Measurements from ENCODE around the gene HOMER2.
"Not testable (repeated sequence)": the region's sequence is repeated elsewhere in the genome, so short reads cannot be mapped to it uniquely, and the experiment has no call there.

HOMER2 gene

GRCh38 chr15:82923744-82924143 is 28.8 kb downstream of the HOMER2 start:
- DNase-seq, result no peak

DNA sequence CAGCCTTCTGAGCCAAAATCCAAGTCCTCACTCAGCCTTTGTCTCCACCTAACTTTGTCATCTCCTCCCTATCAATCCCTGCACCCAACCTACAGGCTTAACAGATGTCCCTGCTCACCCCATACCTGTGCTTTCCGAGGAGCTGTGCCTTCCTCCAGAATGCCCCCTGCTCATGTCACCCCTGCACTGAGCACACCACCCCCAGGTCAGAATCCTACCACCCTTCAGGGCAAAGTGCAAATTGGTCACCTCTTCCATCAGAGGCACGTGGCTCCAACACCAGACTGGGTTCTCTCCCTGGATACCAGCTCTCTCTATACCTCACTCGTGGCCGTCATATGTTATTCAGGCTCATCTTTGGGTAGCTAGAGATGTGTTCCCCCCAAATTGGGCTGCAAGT is 29.8 kb downstream of the HOMER2 start:
- DNase-seq, result no peak

DNA sequence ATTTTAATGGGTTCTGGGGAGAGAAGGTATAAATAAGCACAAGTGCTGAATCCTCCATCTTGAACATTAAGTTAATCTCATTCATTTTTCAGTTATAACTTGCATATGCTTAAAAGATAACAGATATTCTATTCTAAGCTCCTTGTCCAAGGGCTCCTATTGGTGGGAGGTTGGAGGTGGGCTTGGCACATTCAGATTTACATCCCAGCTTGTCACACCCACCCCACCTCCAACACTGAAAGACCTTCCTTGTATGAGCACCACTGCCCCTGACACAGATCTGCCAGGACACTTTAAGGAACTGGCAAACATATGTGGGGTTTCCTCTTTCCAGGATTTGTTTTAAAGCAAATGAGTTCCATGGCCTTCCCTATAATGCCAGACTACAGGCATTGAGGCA is 30.6 kb downstream of the HOMER2 start:
- DNase-seq, result no peak

DNA sequence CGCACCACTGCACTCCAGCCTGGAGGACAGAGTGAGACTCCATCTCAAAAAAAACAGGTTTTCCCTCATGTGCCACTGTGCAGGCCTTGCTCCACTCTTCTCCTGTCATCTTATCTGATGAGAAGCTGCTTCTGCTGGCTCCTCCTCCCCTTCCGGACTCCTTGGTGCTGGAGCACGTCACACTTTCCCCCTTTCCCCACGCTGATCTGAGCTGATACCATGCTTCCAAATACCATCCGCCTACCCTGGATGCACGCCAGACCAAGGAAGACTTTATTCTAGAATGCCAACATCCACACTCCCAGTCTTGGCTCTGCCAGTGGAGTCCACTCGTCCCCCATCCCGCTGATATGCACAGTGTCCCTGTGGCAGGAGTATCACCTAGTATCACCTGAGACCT is 31.3 kb downstream of the HOMER2 start:
- DNase-seq, result no peak

DNA sequence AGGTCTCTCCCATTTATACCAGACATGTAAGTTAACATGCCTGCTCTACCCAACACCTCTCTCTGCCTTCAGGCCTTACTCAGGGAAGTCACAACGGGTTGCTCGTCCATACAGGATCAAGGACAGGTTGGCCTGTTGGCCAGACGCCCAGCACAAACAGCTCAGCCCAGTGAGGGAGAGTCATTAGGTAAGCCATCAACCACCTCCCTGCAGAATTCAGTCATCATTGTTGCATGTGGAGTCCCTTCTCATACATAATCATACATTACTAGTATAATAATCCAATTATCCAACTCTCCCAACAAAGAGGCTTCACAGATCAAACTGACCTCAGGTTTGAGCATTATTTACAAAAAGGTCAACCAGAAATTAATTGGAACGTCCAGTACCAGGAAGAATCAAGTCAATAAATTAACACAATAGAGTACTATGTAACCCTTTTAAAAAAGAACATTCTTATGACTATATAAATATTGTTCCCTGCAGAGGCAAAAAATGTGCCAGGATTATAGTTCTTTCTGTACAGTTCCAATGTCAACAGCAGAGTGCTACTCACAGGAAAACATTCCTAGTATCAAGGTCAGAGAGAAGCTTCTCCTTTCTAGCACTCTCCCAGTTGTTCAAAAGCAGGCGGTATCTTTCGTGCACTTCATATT is 33.2 kb downstream of the HOMER2 start:
- DNase-seq, result no peak

GRCh38 chr15:82918607-82919230 is 33.8 kb downstream of the HOMER2 start:
- DNase-seq, result no peak

- DNase-seq, result no peak
Measured at GRCh38 chr15:82918162-82918561, 34.4 kb downstream of the HOMER2 start.

DNA sequence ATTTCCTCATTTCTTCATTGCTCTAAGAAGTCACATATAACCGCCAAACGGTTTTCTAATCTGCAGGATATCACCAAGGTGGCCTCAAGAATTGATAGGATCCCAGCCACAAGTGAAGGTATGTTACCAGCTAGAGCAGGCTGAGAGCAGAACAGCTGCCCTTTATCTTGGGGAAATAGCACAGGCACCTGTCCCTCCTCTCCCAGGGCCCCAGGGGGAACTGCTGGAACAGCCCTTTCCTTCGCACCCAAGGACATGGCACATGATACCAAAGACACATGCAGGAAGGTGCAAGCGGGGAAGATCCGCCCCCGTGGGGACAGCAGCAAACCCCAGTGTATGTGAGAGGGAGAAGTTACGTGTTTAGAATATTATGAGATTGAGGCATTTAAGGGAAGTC is 35.3 kb downstream of the HOMER2 start:
- no peak for DNase-seq

- DNase-seq, result no peak
Measured at GRCh38 chr15:82916161-82916952, 36.2 kb downstream of the HOMER2 start.

- DNase-seq, result no peak
Measured at GRCh38 chr15:82914396-82914795, 38.1 kb downstream of the HOMER2 start.

- DNase-seq, result no peak
Measured at GRCh38 chr15:82911458-82911857, 41.1 kb downstream of the HOMER2 start.

DNA sequence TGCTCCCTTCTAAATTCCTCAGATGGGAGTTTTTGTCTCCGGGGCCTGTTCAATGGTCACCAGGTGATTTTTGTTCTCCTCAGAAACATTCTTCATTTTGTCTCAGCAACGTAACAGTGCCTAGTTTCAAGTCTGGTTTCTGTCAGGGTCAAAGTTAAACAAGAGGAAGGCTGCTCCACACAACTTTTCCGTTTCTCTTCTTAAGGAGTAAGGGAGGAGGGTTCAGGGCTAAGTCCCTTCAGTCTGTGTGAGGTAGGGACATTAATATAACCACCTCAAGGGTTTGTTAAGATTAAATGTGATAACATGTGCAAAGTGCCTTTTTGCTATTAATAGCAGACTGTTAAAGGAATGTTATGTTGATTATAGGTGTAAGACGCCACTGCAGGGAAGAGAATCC is 41.8 kb downstream of the HOMER2 start:
- DNase-seq, result no peak

DNA sequence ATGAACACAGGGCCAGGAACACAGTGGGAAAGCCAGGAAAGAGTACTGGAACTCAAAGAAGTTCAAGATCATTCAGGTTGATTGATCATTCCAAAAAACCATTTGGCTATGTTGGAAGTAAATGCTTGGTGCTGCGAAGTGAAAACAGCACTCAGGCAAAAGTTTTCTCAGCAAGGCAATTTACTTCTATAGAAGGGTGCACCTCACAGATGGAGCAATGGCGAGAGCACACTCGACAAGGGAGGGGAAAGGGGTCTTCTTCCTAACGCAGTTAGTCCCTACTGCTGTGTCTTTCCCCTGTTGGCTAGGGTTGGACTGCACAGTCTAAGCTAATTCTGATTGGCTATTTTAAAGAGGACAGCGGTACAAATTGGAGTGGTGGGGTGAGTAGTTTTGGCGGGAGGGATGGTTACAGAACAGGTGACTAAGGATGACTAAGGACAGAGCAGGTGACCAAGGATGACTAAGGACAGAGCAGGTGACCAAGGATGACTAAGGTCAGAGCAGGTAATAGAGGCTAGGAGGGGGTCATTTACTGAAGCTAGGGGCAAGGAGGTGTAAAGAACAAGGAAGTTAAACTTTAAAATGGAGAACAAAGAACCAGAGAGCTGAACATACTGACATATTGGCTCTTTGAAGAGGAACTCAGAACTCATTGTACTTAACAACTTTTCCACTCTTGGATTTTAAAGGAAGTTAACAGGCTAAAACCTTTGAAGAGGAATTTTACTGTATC is 43.3 kb downstream of the HOMER2 start:
- no peak for DNase-seq

DNA sequence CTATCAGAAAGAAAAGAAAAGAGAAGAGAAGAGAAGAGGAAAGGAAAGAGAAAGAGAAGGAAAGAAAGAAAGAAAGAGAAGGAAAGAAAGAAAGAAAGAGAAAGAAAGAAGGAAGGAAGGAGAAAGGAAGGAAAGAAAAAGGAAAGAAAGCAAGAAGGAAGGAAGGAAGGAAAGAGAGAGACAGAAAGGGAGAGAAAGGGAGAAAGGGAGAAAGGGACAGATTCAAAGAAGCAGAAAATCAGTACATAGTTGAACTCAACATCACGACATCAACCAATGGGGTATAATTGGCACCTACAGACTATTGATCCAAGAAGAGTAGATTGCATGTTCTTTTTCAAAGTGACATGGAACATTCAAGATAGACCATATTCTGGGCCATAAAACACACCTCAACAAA is 45.2 kb downstream of the HOMER2 start:
- DNase-seq, result no peak

GRCh38 chr15:82904574-82904973 is 47.9 kb downstream of the HOMER2 start:
- DNase-seq, result no peak

GRCh38 chr15:82903511-82903910 is 49.0 kb downstream of the HOMER2 start:
- DNase-seq, result no peak

DNA sequence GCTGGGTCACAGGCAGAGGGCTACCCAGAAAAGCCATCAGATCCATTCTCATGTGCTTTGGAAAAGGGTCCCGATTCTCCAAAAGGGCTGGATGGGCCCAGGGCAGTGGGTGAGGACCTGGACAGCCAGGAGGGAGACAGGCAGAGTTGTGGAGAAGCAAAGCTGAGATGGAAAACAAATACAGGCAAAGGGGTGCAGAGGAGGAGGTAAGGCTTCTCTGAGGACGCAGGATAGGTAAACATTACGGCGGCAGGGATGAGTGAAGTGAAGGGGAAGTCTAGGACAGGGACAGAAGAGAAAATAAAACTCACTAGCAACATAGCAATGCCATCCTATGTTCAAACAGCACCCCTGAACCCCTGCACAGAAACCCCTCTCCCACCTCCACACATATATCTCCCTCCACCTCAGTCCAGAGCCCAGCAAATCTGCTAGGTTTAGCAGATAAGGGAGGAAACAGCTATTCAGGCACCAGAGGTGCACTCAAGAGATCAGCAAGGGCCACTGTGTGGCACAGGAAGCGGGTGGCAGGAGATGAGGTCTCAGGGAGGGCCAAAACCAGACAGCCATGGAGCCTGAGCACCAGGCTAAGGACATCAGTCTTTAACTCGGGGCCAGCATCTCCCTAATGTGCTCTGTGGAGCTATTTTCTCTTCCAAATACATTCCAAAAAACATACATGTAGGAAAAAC is 51.3 kb downstream of the HOMER2 start:
- no peak for DNase-seq

DNA sequence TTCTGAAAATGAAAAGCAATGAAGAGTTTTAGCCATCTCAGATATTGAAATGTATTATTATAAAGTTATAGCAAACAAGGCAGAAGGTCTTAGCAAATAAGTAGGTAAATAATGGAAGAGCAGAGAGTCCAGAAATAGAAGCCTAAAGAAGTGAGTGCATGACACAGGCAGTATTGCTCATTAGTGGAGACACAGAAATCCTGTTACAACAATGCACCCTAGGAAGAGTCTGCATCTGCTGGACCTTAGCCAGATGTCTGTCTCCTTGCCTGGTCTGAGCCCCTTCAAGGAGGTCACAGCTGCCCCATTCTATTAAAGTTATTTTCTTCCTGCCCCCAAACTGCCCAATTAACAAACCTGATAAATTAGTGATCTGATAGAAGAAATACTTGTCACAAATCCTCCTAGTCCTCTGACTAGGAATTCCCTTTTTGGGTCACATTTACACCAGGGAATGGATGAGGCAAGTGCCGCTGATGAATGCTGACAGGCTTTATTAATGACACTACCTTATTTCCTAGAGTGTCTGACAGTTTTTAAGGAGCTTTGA is 51.9 kb downstream of the HOMER2 start:
- peak; percentile 6 to 45 for DNase-seq

DNA sequence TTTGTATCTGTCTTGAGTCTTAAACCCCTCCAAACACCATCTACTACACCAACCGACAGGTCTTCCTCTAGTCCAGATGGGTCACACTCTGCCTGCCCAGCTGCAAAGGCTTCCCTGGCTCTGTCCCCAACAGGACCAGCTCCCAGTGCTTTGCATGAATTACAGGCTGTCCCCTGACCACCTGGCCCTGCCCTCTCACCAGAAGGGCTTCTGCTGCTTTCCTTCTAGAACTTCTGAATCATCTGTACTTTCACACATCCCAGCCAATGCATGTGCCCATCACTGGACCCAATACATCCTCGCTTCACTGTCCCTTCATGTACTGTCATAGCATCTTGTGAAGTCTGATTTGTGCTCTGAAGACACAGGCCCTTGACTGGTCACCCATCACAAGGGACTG is 53.6 kb downstream of the HOMER2 start:
- peak in 1 of 2 experiments; percentile 45 for DNase-seq

DNA sequence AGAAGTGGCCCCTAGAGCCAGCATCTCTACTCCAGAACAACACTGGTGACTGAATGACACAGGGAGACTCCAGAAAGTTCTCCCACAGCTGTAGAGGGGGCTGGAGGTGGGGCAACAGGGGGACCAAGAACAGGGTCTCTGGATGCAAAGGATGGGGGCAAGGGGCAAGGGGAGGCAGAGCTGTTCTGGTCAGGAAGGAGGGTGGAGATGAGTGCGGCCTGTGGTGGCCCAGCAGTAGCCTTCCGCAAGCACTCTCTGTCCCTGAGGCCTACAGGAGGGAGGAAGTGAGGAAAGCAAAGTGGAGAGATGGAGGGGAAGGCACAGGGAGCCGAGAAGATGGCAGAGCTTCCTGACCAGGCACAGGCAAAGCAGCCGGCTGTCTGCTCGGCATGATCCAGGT is 56.5 kb downstream of the HOMER2 start:
- DNase-seq, result no peak

DNA sequence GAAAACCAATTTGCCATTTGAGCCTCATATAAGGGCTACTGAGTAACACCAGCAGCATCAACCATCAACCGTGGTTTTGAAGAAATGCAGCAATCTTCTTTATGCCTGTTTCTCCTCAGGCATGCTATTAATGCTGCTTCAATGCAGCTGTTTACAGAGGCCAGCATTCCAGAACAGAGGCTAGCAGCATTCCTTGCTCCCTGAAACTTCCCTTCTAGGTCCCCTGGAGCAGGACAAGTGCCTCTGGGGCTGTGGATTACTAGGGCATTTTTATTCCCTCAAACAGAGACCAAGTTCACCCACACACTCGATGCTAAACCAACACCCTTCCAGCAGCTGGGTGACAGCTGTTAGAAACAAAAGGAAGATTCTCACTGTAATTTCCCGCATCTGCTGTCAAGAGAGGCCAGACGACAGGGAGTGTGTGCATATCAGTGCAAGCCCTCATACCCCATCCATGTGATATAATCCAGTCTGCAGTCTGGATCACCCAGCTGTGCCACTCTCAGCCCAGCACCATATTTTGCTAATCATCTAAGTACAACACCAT is 57.5 kb downstream of the HOMER2 start:
- peak; percentile 86 to 97 for DNase-seq

GRCh38 chr15:82893473-82893872 is 59.0 kb downstream of the HOMER2 start:
- DNase-seq, result not testable (repeated sequence)

Measured in NCI-H524 (cell line).